ENCODE data around the gene C1QL2.

- TF ChIP-seq CTCF (IDR thresholded peaks at IDR 0.05) (no peak), POLR2A (IDR thresholded peaks at IDR 0.05) (no peak)
These were observed 22.3 kb upstream of the C1QL2 start for GRCh38 chr2:119180892-119181291.
